ENCODE measurements around the gene CRHBP. TPM values are rescaled to one million over a fixed set of nuclear protein-coding genes. Genes with fewer than 3 reads are reported as not detected.
"Not testable (repeated sequence)": the region's sequence is repeated elsewhere in the genome, so short reads cannot be mapped to it uniquely, and the experiment has no call there.

CRHBP gene
- total RNA-seq, 1 donor from 2014 or later, result 2.3 TPM

DNA sequence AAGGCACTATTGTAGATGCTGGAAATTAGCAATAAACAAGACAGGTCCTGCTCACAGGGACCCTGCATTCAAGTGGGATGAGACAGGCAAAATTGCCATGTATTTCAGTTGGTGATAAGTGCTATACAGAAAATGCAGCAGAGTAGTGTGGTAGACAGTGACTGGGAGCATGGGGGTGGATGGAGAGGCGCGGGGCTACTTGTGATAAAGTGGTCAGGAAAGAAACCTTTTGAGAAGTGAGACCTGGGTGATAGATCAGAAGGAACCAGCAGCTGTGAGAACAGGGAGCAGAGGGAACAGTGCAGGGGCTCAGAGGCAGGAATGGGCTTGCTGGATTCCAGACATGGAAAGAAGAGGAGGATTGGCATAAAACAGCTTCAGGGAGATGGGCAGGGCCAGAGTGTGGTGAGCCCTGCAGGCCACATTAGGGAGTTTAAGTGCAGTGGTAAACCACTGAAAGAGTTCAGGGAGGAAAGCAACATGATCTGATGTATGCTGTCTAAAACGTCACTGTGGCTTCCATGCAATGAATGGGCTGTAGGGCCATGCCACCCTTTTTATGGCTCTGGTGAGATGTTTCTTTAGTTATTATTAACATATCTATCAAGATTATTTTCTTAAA, 7.3 kb downstream of the CRHBP start:
- DNase-seq, result no peak

DNA sequence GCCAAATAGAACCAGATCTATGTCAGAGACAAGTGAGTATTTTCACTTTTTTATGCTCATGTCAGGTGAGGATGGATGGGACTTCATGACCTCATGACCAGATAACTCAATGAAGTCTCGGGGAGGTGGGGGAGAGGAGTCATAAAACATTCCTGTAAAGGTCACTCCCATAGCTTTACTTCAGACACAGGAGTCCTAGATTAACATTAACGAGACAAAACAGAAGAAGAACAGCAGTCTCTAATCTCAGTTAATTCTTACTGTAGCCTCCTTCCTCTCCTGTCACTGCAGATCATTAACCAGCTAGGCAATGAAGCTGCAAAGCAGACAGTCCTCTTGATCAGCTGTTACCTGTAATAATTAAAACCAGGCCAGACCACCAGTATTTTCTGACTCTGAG, 11.2 kb downstream of the CRHBP start:
- no peak for DNase-seq

DNA sequence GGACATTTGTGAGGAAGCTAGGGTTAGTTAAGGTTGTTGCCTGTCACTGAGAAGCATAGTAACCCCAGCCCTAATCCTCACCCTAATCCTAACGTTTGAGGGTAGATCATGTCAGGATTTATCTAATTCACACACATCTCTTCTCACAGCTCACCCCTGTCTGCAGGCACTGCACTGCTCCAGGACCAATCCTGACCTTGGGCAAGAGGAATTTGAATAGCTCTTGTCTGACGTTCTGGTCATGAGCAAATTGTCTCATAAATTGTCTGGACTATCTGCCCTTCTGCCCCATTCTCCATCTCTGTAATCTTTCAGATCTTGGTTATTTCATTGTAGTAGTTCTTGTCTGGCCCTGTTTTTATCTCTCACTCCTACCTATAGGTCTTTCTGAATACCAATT, 18.7 kb downstream of the CRHBP start:
- DNase-seq, result no peak

DNA sequence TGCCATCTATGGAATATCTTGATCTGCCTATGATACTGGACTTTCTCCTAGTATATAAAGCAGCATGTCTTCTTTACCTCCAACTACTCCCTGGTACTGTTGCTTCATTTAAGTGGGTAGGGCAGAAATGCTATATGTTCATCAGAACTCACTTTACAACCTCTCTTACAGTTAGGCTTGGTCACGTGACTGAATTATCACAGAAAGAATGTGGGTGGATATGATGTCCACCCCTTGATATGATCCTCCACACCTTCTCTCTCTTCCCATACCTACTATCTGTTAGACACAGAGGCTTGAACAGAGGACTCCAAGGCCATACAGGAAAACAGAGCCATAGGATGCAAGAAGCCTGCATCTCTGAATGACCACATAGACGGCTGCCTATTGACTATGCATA, 19.8 kb downstream of the CRHBP start:
- no peak for DNase-seq

DNA sequence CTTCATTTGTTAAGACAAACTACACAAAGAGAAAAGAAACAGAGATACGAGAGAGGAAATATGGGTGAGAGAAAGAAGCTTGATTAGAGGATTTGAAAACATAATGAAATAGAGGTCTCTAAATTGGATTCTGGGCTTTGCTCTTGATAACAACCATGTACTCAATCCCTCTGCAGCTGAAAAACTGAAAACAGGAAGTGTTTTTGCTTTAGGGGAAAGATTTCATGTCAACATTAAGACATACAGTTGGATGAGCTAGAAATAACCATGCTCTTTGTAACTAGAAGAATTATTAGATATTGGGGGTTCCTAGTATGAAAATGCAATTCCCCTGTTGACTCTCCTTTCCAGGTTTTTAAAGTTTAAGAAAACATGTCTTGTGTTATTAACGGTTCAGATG, 21.9 kb downstream of the CRHBP start:
- no peak for DNase-seq

DNA sequence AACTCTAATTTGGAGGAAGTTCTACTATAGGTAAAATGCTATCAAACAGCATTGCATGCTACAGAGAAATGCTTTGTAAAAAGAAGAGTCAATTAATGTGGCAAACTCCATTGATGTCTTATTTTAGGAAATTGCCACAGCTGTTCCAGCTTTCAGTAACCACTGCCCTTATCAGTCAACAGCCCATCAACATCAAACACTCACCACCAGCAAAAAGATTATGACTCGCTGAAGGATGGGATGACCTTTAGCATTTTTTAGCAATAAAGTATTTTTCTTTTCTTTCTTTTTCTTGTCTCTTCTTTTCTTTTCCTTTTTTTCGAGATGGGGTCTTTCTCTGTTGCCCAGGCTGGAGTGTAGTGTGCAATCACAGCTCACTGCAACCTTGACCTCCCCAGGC, 26.0 kb downstream of the CRHBP start:
- DNase-seq, result no peak

DNA sequence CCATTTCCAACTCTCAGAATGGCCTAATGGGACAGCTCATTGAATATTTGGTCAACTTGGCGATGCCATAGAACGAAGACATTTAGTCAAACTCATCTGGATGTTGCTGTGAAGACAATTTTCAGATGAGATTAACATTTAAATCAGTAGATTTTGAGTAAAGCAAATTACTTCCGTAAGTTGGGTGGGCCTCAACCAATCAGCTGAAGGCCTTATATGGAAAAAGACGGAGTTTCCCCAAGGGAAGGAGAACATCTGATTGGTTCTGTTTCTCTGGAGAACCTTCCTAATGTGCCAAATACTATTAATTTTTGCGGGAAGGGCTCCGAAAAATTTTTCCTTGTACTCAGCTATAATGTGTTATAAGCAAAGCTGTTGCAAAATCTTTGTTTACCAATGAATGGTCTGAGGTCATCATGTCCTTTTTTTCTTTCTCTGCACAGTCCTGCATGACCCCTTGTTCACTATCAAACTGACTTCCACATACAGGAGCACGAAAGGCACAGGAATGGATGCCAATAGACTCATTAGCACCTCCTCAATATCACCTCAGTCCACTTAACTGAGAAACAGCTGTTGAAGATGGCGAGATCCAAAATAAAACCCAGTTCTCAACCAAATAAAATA, 27.8 kb downstream of the CRHBP start:
- DNase-seq, result no peak

DNA sequence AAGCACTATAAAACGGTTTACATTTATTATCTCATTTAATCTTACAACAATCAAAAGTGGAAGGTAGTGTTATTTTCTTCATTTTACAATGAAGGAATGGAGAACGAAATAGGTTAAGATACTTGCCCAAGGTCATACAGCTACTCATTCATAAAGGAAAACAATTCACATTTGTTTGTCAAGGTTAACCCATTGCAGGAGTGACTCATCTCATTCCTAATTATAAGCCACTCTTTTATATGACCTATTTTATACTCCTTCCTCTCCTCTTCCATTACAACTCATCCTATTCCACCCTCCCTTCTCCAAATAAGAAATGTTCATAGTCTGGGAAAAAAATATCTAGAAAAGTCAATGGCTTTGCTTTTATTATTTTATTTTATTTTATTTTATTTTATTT, 29.6 kb downstream of the CRHBP start:
- DNase-seq, result no peak

DNA sequence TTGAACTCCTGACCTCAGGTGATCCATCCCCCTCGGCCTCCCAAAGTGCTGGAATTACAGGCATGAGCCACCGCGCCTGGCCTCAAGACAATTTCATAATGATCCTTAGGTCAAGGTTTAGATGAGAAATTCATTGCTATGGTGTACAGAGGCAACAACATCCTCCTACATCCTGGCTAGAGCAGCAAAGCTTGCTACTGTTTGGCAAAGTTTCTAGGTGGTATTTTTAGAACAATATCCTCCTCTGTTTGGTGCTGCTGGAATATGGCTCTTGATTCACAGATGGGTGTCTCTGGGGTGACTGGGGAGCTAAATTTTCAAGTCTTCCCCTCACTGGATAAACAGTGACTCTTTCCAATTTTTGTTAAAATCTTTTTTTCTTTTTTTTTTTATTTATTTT, 30.6 kb downstream of the CRHBP start:
- DNase-seq, result no peak

DNA sequence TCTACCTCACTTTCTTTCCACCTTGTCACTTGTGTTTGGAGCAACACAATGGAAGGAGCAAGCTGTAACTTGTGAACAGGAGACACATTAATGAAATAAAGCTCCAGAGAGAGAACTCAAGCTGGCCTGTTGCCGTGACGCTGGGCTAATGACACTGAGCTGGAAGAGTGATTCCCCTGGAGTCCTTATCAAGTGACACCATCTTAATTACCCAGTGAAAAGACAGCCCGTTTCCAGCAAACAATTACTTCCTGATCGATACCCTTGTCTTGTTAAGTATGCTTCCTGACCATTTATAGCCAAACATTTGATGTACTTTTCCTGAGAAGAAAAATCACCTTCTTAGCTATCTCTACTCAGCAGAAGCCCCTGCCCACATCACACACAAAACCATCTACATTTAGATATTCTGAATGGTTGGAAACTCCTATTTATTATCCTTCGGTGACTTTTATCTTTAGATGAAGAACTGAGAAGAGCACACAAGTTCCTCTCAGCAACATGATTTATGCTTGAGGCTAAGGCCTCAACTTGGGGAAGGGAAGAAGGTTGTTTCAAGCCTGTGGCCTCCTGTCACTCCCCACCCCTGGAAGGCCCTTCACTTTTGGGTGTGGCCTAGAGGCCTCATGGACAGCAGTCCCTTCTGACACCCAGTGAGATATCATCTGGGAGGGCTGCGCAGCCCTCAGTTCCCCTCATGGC, 34.1 kb downstream of the CRHBP start:
- DNase-seq, result no peak

DNA sequence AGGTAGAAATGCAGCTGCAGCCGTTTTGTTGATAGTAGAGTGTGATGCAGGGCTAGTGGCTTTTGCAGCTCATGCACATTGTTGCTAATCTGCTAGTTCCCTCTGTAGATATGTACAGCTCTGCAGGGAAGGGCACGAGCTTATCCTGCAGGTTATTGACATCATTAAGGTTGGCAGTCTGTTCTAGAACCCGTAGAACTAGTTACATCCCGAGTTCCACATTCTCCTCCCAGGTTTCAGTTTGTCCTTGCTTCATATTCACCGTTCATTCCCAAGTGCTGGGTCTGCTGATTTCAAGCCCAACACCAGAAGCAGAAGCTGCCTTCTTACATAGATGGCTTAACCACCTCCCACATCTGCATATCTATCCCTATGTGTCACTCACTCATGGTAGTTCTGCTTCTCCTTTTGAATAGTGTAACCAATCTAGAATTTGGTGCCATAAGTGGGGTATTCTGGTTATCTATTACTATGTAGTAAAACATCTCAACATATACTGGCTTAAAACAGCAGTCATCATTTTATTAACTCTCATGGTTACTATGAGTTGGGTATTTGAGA, 38.1 kb downstream of the CRHBP start:
- DNase-seq, result no peak

DNA sequence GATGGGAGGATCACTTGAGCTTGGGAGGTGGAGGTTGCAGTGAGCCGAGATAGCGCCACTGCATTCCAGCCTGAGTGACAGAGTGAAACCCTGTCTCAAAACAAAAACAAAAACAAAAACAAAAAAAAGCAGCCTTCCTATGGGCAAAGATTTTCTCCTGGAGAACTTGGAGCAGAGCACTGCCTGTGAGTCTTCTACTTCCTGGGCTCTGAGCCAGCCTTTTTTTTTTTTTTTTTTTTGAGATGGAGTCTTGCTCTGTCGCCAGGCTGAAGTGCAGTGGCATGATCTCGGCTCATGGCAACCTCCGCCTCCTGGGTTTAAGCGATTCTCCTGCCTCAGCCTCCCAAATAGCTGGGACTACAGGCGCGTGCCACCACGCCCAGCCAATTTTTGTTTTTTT, 40.6 kb downstream of the CRHBP start:
- DNase-seq, result not testable (repeated sequence)

DNA sequence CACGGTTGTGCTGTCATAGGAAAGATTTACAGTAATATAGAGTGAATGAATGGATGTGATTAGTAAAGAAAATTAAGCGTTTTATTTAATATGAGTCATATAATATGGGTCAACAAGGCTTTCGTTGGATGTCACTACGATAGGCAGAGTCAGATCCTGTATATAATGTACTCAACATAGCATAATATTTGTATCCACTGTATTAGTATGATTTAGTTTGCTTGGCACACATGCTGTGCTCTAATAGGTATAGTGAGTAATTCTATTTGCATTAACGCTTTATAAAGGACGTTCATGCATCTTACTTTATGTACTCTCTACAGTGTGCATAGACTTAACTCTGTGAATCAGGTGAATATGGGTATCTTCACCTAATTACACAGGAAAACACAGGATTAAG, 41.5 kb downstream of the CRHBP start:
- no peak for DNase-seq

DNA sequence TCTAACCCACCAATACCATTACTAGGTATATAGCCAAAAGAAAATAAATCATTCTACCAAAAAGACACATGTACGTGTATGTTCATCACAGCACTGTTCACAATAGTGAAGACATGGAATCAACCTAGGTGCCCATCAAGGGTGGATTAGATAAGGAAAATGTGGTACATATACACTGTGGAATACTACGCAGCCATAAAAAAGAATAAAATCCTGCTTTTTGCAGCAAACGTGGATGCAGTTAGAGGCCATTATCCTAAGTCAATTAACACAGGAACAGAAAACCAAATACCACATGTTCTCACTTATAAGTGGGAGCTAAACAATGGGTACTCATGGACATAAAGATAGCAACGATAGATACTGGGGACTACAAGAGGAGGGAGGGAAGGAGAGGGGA, 45.4 kb downstream of the CRHBP start:
- DNase-seq, result not testable (repeated sequence)

DNA sequence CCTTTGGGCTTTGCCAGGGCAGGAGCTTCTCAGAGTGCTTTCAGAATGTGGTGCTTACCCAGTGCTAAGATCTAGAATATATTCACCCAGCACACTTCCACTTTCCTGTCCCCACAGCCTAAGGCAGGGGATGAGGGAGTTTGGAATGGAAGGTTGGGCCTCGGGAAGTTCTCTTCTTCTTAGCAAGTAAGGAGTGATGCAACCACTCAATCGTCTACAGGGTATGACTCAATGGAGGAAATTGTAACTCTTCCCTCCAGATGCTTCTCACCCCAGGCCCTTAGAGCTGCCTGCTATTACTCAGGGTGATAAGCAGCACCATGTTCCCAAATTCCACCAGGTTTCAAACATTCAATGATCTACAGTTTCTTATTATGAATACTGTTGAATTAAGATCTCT, 46.6 kb downstream of the CRHBP start:
- no peak for DNase-seq

DNA sequence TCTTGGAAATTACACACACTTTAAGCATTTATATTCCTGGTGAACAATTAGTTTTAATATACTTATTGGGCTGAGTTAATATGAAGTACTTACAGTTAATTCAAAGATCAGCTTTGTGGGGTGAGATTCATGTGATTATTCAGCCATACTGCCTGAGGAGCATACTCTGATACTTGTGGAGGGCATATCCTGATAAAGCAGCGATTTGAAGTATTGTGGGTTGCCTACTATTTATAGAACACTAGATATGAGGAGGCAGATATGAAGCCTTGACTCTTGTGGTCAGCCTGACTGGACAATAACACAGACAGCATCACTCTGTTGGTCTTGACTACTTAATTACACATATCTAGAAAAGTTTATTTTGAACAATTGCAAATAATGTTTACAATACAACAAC, 50.4 kb downstream of the CRHBP start:
- no peak for DNase-seq

DNA sequence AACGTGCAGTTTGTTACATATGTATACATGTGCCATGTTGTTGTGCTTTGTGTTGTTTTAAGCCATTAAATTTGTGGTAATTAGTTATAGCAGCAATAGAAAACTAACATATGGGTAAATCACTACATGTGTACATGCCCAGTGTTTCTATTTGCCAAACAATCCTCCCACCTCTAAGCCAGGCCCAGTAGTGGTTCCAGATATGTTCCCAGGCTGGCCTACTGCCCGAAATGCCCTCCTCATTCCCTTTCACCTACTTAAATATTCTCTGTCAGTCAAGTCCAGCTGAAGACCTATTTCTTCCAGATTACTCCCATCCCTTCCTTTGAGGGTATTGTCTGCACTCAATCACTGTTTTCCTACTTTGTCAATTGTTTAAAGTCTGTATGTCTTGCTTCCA, 53.3 kb downstream of the CRHBP start:
- DNase-seq, result no peak

DNA sequence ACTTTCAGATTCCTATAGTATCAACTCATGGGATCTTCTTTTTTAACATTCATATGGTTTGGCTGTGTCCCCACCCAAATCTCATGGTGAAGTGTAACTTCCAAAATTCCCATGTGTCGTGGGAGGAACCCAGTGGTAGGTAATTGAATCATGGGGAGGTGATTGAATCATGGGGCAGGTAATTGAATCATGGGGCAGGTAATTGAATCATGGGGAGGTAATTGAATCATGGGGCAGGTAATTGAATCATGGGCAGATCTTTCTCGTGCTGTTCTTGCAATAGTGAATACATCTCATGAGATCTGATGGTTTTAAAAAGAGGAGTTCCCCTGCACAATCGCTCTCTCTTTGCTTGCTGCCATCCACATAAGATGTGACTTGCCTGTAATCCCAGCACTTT, 55.6 kb downstream of the CRHBP start:
- DNase-seq, result no peak

DNA sequence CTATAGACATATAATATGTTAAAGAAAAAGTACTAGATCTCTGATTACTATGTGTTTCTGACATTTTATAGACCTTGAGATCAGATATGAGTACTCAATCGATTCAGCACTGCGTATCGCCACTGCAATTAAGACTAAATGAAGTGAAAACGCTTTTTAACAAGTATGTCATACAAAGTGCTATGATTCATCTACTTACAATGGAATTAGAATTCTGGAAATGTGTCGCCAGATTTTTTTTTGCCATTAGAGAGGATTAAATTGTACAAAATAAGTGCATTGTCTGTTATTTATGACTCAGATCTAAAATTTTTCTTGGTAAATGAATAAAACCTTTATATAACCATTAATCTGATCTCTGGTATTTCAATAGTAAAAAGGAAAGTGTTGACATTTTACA, 57.4 kb downstream of the CRHBP start:
- DNase-seq, result no peak

DNA sequence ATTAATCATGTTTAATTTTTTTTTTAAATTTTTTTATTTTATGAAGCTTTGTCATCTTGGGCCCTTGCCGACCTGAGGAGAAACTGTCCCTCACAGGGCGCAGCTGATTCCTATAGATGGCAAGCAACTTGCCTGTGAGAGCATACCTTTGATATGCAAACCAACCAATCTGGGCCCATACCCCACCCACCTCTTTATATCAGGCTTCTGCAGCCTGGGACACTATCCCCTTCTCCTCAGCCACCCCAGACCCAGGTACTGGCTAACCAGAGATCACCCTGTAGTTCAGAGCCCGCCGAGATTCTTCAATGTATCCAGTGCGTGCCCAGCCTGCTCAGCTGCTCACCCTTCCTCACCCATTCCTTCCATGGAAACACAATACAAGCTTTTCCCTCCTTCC, 58.7 kb downstream of the CRHBP start:
- DNase-seq, result no peak

DNA sequence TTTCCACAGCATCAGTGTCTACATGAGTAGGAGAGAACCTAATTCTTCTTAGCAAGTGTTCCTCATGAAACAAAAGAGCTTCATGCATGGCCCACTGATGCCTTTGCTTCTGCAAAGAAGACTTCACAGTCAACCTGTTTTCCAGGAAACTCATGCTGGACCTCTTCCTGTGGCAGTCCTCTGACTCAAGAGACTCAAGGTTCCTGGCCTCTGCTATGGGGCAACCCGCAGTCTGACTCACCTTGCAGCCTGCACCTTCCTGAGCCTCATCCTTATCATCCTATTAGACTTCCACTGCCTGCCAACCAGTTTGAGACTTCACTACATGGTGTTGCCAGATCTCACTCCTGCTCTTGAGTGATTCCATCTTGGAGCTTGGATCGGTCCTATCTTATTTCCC, 59.8 kb downstream of the CRHBP start:
- DNase-seq, result no peak

DNA sequence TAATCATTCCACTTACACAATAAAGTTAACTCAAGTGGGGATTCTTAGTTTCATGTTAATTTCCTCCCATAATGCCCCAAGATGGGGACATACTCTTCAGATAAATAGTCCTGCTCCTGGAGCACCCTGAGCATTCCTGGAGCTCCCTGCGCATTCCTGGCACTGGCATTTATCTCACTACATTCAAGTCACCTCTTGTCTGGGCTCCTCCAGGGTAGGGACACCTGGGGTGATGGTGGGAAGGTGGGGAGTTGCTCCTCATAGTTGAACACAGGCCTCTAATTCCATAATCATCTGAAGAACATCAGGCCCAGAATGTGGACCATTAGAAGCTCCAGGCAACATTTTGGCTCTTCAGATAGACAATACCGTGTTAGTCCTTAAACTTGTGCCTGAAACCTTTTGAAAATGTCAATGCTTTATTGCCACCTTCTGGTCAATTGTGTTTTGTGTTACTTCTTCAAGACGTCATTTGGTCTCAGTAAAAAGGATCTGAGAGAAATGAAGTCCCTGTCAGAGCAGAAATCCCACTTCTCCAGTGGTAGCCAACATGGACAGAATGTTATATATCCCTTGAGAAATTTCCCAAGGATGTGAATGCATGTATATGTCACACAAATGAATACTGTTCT, 63.2 kb downstream of the CRHBP start:
- no peak for DNase-seq

DNA sequence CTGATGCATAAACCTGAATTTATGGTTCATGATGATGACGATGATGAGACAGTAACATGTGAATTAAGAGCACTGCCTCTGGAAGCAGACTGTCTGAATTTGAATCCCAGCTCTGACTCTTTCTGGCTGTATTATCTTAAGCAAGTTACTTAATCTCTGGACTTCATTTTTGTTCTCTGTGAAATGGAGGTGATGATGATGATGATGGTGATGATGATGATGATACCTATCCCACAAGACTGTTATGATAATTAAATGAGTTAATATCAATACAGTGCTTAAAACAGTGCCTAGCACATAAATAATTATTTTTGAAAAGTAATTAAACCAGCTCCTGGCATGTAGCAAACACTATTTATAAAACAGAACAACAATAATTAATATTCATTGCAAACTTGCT, 64.1 kb downstream of the CRHBP start:
- DNase-seq, result no peak

Measured in occipital lobe (tissue), 2 donors.